ENCODE results near the gene NCAPH2.

DNA sequence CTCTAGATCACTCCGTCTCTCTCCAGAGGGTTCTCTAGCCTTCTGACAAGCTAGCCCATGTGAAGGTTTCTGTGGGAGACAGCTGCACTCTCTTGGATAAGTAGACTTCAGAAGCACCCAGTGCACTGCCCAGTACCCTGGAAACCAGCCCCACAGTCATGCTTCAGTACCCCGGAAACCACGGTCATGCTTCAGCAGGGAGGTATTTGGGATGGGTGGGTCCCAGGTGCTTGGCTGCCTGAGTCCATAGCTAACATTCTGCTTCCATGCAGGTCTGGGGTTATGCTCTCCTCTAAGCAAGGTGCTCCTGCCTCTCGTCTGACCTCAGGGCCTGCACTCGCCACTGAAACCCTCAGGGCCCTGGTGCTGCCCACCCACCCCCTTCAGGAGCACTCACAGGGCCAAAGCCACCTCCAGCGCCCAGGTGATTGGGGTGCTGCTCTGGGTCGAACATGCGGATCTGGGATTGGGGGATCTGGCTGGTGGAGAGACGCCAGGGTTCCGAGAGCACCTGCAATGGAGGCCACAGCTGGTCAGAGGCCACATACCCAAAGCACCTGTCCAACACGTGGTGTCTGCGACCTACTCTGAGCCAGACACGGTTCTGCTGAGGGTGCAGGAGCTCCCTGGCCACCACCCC lies 62.0 kb downstream of the NCAPH2 start:
- TF ChIP-seq POLR2A (IDR thresholded peaks at IDR 0.05; ENCODE audit: control extremely low read depth in 1 of 2, low read depth in 2 of 2, low read length in 2 of 2), result no peak
- TF ChIP-seq USF2 (IDR thresholded peaks at IDR 0.05; ENCODE audit: low read length), result no peak
- TF ChIP-seq CTCF (IDR thresholded peaks at IDR 0.05; ENCODE audit: control extremely low read depth in 1 of 3, insufficient read depth in 1 of 3, low read depth in 1 of 3, low read length in 3 of 3), result no peak
- TF ChIP-seq SIRT6 (IDR thresholded peaks at IDR 0.05; ENCODE audit: low read length), result no peak

Data from H1 (cell line).